GM18909 (cell line): ENCODE results near the gene MRPL51.

ENCODE experiments used
- ATAC-seq: cut with Tn5 transposase; IDR thresholded peaks from one replicate; pipeline ENCODE4 v1.9.1; 2021; ENCODE audit warnings: mild to moderate bottlenecking; ENCODE audit not compliant: unreplicated experiment, poor library complexity

Gene MRPL51

GRCh38 chr12:6463216-6463615, 29.8 kb downstream of the MRPL51 start:
- no peak for ATAC-seq

DNA sequence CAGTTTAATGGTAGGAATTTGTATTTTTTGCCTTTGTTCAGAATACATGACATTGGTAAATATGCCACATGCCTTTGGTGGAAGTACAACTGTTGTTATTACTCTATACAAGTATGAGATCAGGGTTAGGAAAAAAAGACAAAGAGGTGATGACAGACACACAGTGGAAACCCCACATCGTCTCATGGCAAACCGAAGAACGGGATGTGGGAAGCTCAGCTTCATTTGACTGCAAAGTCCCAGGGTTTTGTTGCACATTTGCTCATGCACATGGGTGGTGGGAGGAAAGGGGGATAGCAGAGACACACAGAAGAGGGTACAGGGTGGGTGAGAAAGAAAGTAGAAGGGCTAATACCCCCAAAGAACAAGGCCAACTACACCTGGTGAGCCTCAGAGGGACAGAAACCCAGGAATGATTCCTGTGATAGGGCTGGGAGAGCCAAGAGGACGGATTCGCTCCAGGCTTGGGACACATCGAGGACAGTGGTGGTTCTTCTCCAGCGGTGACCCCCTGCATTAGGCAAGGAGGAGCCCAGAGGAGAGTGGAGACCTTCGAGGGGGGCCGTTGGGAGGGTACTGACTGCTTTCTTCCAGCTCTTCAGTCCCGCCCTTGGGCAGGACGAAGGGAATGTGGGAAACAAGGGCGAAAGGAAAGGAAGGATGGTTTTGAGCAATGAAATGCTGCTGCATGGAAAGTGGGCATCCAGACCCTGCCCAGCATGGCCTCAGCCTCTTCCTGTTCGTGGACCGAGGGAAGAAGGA, 30.6 kb downstream of the MRPL51 start:
- ATAC-seq, result no peak

GRCh38 chr12:6461401-6462233, 31.4 kb downstream of the MRPL51 start:
- ATAC-seq, result peak; percentile 75

- no peak for ATAC-seq
These were observed 32.2 kb downstream of the MRPL51 start for GRCh38 chr12:6460751-6461371.

- no peak for ATAC-seq
These were observed 34.1 kb downstream of the MRPL51 start for GRCh38 chr12:6459004-6459337.

DNA sequence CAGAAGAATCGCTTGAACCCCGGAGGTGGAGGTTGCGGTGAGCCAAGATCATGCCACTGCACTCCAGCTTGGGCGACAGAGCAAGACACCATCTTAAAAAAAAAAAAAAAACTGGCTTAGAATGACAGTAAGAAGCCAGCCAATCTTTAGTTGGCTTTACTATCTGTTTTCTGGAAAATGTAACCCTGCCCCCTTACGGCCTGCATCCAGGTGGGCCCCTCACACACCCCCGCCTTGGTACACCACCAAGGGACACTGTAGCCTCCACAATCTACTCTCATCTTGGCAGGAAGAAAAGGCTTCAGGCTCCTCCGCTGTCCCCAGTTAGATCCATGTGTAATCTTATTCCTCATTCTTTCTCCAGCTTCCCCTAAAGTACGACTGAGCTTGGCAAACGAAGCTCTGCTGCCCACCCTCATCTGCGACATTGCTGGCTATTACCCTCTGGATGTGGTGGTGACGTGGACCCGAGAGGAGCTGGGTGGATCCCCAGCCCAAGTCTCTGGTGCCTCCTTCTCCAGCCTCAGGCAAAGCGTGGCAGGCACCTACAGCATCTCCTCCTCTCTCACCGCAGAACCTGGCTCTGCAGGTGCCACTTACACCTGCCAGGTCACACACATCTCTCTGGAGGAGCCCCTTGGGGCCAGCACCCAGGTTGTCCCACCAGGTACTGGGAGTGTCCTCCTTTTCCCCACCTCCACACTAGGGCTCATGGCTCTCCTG, 34.6 kb downstream of the MRPL51 start:
- no peak for ATAC-seq

DNA sequence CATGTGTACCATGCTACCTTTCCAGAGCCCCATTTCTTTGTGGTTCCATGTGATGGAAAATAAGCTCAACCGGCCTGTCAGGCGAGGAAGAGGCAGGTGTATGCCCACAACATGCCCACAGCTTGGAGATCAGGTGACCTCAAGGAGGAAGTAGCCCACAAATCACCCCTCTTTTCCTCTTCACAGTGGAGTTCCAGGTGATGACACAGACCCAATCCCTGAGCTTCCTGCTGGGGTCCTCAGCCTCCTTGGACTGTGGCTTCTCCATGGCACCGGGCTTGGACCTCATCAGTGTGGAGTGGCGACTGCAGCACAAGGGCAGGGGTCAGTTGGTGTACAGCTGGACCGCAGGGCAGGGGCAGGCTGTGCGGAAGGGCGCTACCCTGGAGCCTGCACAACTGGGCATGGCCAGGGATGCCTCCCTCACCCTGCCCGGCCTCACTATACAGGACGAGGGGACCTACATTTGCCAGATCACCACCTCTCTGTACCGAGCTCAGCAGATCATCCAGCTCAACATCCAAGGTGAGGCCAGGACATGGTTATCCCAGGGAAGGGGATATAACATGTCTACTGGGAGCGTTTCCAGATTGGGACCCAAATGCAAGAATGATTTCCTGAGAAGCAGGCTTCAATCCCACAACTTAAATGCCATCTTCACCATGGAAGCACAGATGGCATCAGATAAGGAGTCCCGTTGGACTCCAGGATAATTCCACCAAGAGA, 35.7 kb downstream of the MRPL51 start:
- no peak for ATAC-seq

DNA sequence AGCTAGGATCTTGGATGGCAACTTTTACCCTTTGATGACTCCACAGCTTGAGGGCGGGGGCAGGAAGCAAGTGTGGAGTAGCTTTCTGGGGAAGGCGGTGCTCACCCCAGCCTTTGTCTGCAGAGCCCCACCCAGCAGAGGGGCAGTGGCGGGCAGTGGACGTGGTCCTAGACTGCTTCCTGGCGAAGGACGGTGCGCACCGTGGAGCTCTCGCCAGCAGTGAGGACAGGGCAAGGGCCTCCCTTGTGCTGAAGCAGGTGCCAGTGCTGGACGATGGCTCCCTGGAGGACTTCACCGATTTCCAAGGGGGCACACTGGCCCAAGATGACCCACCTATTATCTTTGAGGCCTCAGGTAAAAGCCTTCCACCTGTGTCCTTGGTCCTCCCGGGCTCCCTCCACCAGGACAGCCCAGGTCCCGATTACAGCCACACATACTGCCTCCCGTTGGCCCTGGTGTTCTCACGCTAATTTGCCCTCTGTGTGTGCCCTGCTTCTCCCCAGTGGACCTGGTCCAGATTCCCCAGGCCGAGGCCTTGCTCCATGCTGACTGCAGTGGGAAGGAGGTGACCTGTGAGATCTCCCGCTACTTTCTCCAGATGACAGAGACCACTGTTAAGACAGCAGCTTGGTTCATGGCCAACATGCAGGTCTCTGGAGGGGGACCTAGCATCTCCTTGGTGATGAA, 40.0 kb downstream of the MRPL51 start:
- no peak for ATAC-seq

- ATAC-seq, result no peak
These were observed 40.7 kb downstream of the MRPL51 start for GRCh38 chr12:6452245-6452943.

DNA sequence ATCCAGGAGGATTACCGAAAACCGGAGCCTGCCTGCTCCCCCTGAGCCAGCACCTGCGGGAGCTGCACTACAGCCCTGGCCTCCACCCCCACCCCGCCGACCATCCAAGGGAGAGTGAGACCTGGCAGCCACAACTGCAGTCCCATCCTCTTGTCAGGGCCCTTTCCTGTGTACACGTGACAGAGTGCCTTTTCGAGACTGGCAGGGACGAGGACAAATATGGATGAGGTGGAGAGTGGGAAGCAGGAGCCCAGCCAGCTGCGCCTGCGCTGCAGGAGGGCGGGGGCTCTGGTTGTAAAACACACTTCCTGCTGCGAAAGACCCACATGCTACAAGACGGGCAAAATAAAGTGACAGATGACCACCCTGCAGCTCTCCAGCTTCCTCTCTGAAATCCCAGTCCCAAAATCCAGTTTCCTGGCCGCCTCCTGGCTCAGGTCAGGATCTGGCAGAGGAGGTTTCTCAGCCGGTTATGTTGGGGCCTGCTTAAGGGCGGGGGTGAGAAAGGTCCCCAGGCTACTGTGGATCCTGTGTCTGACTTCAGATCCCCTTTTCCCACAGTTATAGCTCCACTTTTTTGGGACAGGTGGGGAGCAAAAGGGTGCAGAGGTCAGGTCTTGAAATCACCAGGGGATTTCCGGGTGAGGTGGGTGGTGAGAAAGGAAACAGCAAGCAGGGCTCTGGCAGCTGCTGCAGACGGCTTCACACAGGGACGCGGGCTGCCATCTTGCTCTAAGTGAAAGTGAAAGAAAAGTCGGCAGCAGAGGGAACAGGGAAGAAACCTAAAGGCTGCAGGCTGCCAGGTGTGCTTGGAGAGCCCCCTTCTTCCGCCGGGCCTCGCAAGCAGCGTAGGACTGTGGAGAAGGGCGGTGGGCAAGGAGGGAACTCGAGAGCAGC, 41.5 kb downstream of the MRPL51 start, which contains the start of gene TAPBPL:
TAPBPL (plus strand) TSS at position 695 of the 897 bp plus-strand sequence. CDS start 207 bp downstream, outside the sequence.
- peak; percentile 75 for ATAC-seq

- no peak for ATAC-seq
These were observed 42.2 kb downstream of the MRPL51 start for GRCh38 chr12:6450869-6451347.

- no peak for ATAC-seq
These were observed 42.8 kb downstream of the MRPL51 start for GRCh38 chr12:6450091-6450868.

- ATAC-seq, result no peak
These were observed 48.1 kb downstream of the MRPL51 start, which contains the start of gene CD27 for GRCh38 chr12:6444704-6445688. TSS of gene CD27 (plus strand) at chr12:6444955. CDS start at chr12:6445096, 141 bp downstream.

DNA sequence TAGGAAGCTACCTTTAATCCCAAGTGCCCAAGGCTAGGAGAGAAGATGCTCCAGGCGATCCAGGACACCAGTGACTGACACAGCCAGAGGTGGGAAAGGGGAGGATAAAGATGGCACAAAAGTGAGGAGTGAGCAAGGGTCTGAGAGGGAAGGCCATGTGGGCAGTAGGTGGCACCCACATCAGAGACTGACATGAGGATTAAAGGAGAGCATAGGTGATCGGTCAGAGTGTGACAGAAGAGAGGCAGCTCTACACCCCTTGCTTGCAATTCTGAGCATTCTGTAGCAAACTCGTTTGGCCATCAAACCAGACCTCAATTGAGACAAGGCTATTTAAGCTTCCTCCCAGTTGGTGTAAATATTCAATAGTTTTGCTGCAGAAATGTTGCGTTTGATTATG, 49.0 kb downstream of the MRPL51 start:
- no peak for ATAC-seq

DNA sequence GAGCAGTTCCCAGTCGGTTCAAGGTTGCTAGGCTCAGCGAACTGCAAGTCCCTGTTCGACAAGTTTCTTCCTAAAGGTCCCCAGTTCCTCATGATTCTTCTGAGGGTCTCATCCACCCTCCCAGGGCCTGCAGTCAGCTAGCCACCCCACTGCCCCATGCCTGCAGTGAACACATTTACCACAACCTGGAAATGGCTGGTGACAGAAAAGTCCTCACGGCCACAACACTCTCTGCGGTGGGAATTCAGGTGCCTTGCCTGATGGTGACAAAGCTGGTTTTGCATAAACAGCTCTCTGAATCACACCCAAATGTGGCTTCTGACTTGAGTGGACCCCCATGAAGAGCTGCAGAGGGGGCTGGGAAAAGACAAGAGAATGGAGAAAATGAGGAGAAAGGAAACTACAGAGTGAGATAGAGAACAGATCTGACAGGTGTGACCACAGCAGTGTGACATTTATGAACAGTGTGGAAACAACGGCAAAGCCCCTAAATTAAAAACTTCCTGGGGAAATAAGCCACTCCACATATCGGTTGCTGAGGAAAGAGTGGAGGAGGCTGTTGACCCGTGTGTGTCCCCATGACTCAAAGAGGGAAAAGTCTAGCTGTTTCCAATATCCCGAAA, 49.6 kb downstream of the MRPL51 start:
- no peak for ATAC-seq
